Measurements from ENCODE around the gene PHC2. TPM values are rescaled to one million over a fixed set of nuclear protein-coding genes. Genes with fewer than 3 reads are reported as not detected.

The PHC2 gene
- total and polyA plus RNA-seq, 2 of the 13 experiments (the other 11 are each of a cell fraction or from before 2014, with no cell fraction given): 52.5 to 84.9 TPM

- TF ChIP-seq SAP130 (CRISPR knock-in tag; IDR thresholded peaks at IDR 0.05; ENCODE audit: low read depth) (no peak), SSRP1 (CRISPR knock-in tag; IDR thresholded peaks at IDR 0.05) (0 out of 2 replicates have a peak, but pooled peaks have one; percentile 64)
- H3K9me3 ChIP-seq (ENCODE audit: low read length): no peaks in the 10 kb centered on the region
- DNase-seq (ENCODE audit: low spot score): no peak
- CTCF ChIA-PET (ENCODE audit: low intra/inter-chr PET ratio, low total read pairs): no interaction called here
- no peak overlapping the region for H3K9ac ChIP-seq (ENCODE audit: insufficient read depth, low read depth, low read length)
- ATAC-seq: no peak
- 86% methylated on average over 6 of the region's 6 CpGs for WGBS (ENCODE audit: low lambda C conversion rate)
- intact Hi-C loops (cut with micrococcal nuclease; ENCODE audit: unreplicated experiment): no loop called here
- no peaks in the 10 kb centered on the region for H3K27me3 ChIP-seq (ENCODE audit: control insufficient read depth in 1 of 2, insufficient read depth in 2 of 2, low read length in 2 of 2)
- H4K20me1 ChIP-seq (ENCODE audit: insufficient read depth, low read length): peaks cover 85% of the 10 kb centered on the region
- H3K4me3 ChIP-seq (replicated peaks in 1 of 3; ENCODE audit: insufficient read depth in 1 of 3, low read depth in 2 of 3, low read length in 3 of 3): no peak overlapping the region
- peaks cover 8 to 24% of the 10 kb centered on the region in 2 experiments for H3K36me3 ChIP-seq (replicated peaks in 1 of 2; ENCODE audit: control insufficient read depth in 1 of 2, insufficient read depth in 2 of 2, low read length in 2 of 2)
- BruUV-seq (replicated peaks): TSS peak; percentile 7
- no peak overlapping the region for H2AFZ ChIP-seq (ENCODE audit: low read length)
- H3K79me2 ChIP-seq (ENCODE audit: insufficient read depth, low read length): peaks cover 89% of the 10 kb centered on the region
- H3K27ac ChIP-seq (ENCODE audit: extremely low read length, insufficient read depth, low read length): no peak overlapping the region
- in situ Hi-C loops (cut with HindIII; ENCODE audit: extremely low pct_ligation_motif_present, low pct_unique_long_range_greater_than_20kb): no loop called here
- no peak for FAIRE-seq
- POLR2A ChIA-PET: interaction anchor here (5.4 kb wide), 1 partner anchor 13 kb away, joined by 29 read pairs; no protein-coding TSS in a partner anchor
- H3K4me1 ChIP-seq (ENCODE audit: insufficient read depth, low read length): peaks cover 98% of the 10 kb centered on the region
- H3K4me2 ChIP-seq (ENCODE audit: low read depth, low read length): no peak overlapping the region
Measured at GRCh38 chr1:33337441-33337840, 93.5 kb downstream of the PHC2 start.

- WGBS (ENCODE audit: low lambda C conversion rate): 87% methylated on average over 9 of the region's 9 CpGs
- peaks cover 12 to 32% of the 10 kb centered on the region in 2 experiments for H3K36me3 ChIP-seq (replicated peaks in 1 of 2; ENCODE audit: control insufficient read depth in 1 of 2, insufficient read depth in 2 of 2, low read length in 2 of 2)
- intact Hi-C loops (cut with micrococcal nuclease; ENCODE audit: unreplicated experiment) (no loop called here), in situ Hi-C loops (cut with HindIII; ENCODE audit: extremely low pct_ligation_motif_present, low pct_unique_long_range_greater_than_20kb) (no loop called here)
- no peak overlapping the region for H3K9ac ChIP-seq (ENCODE audit: insufficient read depth, low read depth, low read length)
- TF ChIP-seq NR3C1 (CRISPR knock-in tag; IDR thresholded peaks at IDR 0.05) (no peak), ZNF142 (CRISPR knock-in tag; IDR thresholded peaks at IDR 0.05) (no peak), ZNF776 (CRISPR knock-in tag; IDR thresholded peaks at IDR 0.05) (no peak), TFDP1 (CRISPR knock-in tag; IDR thresholded peaks at IDR 0.05; ENCODE audit: borderline replicate concordance) (no peak), ZNF790 (CRISPR knock-in tag; IDR thresholded peaks at IDR 0.05; ENCODE audit: borderline replicate concordance) (no peak), CTCF (CRISPR knock-in tag; IDR thresholded peaks at IDR 0.05) (no peak), RBM22 (optimal IDR thresholded peaks at IDR 0.05; ENCODE audit: low read length) (peak; percentile 66), ZNF230 (CRISPR knock-in tag; IDR thresholded peaks at IDR 0.05) (no peak), ZBTB38 (CRISPR knock-in tag; IDR thresholded peaks at IDR 0.05) (peak; percentile 60)
- no peak overlapping the region for H3K27ac ChIP-seq (ENCODE audit: extremely low read length, insufficient read depth, low read length)
- H3K4me1 ChIP-seq (ENCODE audit: insufficient read depth, low read length): peaks cover 89% of the 10 kb centered on the region
- no peak overlapping the region for H3K4me3 ChIP-seq (replicated peaks in 1 of 3; ENCODE audit: insufficient read depth in 1 of 3, low read depth in 2 of 3, low read length in 3 of 3)
- H3K4me2 ChIP-seq (ENCODE audit: low read depth, low read length): no peak overlapping the region
- ATAC-seq (no peak), FAIRE-seq (no peak), DNase-seq (ENCODE audit: low spot score) (no peak)
- no peaks in the 10 kb centered on the region for H3K27me3 ChIP-seq (ENCODE audit: control insufficient read depth in 1 of 2, insufficient read depth in 2 of 2, low read length in 2 of 2)
- no peaks in the 10 kb centered on the region for H3K9me3 ChIP-seq (ENCODE audit: low read length)
- POLR2A ChIA-PET: interaction anchor here (1.0 kb wide), 1 partner anchor 11 kb away, joined by 9 read pairs; no protein-coding TSS in a partner anchor
- H3K79me2 ChIP-seq (ENCODE audit: insufficient read depth, low read length): peaks cover 82% of the 10 kb centered on the region
- CTCF ChIA-PET (ENCODE audit: low intra/inter-chr PET ratio, low total read pairs): no interaction called here
- no TSS peak for BruUV-seq (replicated peaks)
- no peak overlapping the region for H2AFZ ChIP-seq (ENCODE audit: low read length)
- peaks cover 89% of the 10 kb centered on the region for H4K20me1 ChIP-seq (ENCODE audit: insufficient read depth, low read length)
Measured at GRCh38 chr1:33336580-33336979, 94.3 kb downstream of the PHC2 start.

Data from HepG2 (cell line).